Stimulated activated CD4-positive, alpha-beta T cell treated with anti-CD3 and anti-CD28 coated beads, Interleukin-12 subunit alpha, Interleukin-12 subunit beta, amount 100 ng/mL, for 48 hours (primary cell): Measurements from ENCODE around the gene AGMO.

Experiments used
- DNase-seq, 3 donors: peaks; one replicate each; pipeline ENCODE4 v3.0.0-alpha.2; 2020; ENCODE audit warnings: low read depth in 2 of 3, low spot score in 1 of 3

AGMO gene

GRCh38 chr7:15462721-15463389 lies 99.0 kb downstream of the AGMO start:
- no peak for DNase-seq

- DNase-seq = no peak
Observed at GRCh38 chr7:15461576-15461975, 100.2 kb downstream of the AGMO start.

- no peak for DNase-seq
Observed at GRCh38 chr7:15459018-15459615, 102.7 kb downstream of the AGMO start.

GRCh38 chr7:15457990-15458955 lies 103.5 kb downstream of the AGMO start:
- DNase-seq = no peak

GRCh38 chr7:15452670-15453069 lies 109.1 kb downstream of the AGMO start:
- DNase-seq = no peak

GRCh38 chr7:15446722-15447121 lies 115.1 kb downstream of the AGMO start:
- no peak for DNase-seq

- no peak for DNase-seq
Observed at GRCh38 chr7:15446280-15446679, 115.5 kb downstream of the AGMO start.

- no peak for DNase-seq
Observed at GRCh38 chr7:15441915-15442314, 119.9 kb downstream of the AGMO start.

GRCh38 chr7:15440482-15440881 lies 121.3 kb downstream of the AGMO start:
- no peak for DNase-seq

- no peak for DNase-seq
Observed at GRCh38 chr7:15439853-15440252, 122.0 kb downstream of the AGMO start.

- DNase-seq = no peak
Observed at GRCh38 chr7:15433151-15433550, 128.7 kb downstream of the AGMO start.

- no peak for DNase-seq
Observed at GRCh38 chr7:15430911-15431310, 130.9 kb downstream of the AGMO start.

- no peak for DNase-seq
Observed at GRCh38 chr7:15430191-15430590, 131.6 kb downstream of the AGMO start.

GRCh38 chr7:15424468-15424867 lies 137.3 kb downstream of the AGMO start:
- DNase-seq = no peak

- DNase-seq = no peak
Observed at GRCh38 chr7:15419596-15419995, 142.2 kb downstream of the AGMO start.

GRCh38 chr7:15418264-15418663 lies 143.6 kb downstream of the AGMO start:
- DNase-seq = no peak

GRCh38 chr7:15417341-15417988 lies 144.3 kb downstream of the AGMO start:
- no peak for DNase-seq

- DNase-seq = no peak
Observed at GRCh38 chr7:15411019-15411418, 150.8 kb downstream of the AGMO start.

GRCh38 chr7:15407910-15408309 lies 153.9 kb downstream of the AGMO start:
- no peak for DNase-seq

GRCh38 chr7:15403751-15404150 lies 158.1 kb downstream of the AGMO start:
- no peak for DNase-seq

- DNase-seq = no peak
Observed at GRCh38 chr7:15403315-15403714, 158.5 kb downstream of the AGMO start.
